Stimulated activated CD8-positive, alpha-beta memory T cell treated with anti-CD3 and anti-CD28 coated beads, Interleukin-15, amount 100 ng/mL, for 48 hours (primary cell): ENCODE measurements around the gene EPB41L4A.
A peak's percentile ranks its signal among the peaks of the same experiment; 100 is the strongest.
"Not testable (repeated sequence)": the region's sequence is repeated elsewhere in the genome, so short reads cannot be mapped to it uniquely, and the experiment has no call there.

Experiments used
- DNase-seq, 2 donors: peaks; one replicate each; pipeline ENCODE4 v3.0.0-alpha.2; 2020; ENCODE audit warnings: low read depth in 2 of 2

The EPB41L4A gene, protein sequence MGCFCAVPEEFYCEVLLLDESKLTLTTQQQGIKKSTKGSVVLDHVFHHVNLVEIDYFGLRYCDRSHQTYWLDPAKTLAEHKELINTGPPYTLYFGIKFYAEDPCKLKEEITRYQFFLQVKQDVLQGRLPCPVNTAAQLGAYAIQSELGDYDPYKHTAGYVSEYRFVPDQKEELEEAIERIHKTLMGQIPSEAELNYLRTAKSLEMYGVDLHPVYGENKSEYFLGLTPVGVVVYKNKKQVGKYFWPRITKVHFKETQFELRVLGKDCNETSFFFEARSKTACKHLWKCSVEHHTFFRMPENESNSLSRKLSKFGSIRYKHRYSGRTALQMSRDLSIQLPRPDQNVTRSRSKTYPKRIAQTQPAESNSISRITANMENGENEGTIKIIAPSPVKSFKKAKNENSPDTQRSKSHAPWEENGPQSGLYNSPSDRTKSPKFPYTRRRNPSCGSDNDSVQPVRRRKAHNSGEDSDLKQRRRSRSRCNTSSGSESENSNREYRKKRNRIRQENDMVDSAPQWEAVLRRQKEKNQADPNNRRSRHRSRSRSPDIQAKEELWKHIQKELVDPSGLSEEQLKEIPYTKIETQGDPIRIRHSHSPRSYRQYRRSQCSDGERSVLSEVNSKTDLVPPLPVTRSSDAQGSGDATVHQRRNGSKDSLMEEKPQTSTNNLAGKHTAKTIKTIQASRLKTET

DNA sequence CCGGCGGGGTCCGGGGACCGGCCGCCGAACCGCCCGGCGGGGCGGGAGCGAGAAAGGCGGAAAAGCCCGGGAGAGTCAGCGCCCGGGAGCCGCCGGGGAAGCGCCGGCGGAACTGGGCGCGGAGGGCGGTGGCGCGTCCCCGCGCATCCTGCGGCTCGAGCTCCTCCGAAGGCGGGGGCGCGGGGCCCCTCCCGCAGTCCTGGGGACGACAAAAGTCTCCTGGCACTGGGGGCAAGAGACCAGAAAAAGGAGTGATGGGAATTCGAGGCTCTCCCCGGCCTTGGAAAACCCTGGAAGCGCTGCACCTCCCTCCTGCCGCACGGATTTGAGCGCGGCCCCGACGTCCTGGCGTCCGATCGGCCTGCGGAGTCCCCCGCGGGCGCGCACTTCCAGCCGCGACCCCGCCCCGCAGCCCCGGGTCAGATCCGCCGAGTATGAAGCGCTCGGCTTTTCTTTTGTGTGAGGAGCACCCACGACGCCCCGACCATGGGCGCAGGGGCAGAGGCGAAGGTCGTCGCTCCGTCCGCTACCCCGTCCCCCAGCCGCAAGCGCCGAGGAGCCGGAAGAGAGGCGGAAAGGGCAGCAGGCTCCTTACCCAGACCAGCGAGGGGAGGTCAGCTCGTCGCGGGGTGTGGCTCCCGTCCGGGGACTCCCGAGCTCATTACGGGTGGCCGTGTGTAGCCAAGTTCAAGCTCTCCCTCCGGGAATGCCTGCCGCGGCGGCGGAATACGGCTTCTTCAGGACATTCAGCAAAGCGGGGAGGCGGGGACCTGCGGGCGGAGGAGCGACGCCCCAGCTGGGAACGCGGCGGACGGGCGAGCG is at the start of gene EPB41L4A:
TSS of gene EPB41L4A (minus strand) at position 114 of the 822 bp plus-strand sequence. CDS start 238 bp downstream, outside the sequence.
- DNase-seq: no peak

DNA sequence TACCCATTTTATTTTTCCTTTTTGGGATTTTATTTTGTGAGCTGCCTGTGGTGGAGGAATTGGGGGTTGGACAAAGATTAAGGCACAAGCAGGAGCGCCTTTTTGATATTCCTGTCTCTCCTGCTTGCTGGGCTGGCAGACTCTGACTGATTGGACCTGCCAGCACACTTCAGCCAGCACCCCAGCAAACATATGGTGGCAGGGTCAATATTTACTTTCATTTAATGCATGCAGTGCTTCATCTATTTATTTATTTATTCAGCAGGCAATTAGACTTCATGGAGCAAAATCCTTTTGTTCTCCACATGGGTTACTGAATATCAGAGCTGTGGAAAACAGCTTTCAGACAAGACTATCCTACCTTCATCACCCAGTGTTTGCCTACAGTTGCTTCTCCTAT is 48.4 kb upstream of the EPB41L4A start:
- DNase-seq: no peak

DNA sequence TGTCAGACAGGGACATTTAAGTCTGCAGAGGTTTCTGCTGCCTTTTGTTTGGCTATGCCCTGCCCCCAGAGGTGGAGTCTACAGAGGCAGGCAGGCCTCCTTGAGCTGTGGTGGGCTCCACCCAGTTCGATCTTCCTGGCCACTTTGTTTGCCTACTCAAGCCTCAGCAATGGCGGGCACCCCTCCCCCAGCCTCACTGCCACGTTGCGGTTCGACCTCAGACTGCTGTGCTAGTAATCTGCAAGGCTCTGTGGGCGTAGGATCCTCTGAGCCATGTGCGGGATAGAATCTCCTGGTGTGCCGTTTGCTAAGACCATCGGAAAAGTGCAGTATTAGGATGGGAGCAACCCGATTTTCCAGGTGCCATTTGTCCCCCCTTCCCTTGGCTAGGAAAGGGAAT is 47.2 kb upstream of the EPB41L4A start:
- not testable (repeated sequence) for DNase-seq

DNA sequence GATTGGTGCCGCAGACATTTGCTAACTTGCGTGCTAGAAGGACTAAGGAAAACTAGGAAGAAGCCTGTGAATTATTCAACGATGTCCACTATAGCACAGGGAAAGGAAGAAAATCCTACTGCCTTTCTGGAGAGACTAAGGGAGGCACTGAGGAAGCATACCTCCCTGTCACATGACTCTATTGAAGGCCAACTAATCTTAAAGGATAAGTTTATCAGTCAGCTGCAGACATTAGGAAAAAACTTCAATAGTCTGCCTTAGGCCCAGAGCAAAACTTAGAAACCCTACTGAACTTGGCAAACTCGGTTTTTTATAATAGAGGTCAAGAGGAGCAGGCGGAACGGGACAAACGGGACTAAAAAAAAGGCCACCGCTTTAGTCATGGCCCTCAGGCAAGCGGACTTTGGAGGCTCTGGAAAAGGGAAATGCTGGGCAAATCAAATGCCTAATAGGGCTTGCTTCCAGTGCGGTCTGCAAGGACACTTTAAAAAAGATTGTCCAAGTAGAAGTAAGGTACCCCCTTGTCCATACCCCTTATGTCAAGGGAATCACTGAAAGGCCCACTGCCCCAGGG is 28.2 kb upstream of the EPB41L4A start:
- not testable (repeated sequence) for DNase-seq

DNA sequence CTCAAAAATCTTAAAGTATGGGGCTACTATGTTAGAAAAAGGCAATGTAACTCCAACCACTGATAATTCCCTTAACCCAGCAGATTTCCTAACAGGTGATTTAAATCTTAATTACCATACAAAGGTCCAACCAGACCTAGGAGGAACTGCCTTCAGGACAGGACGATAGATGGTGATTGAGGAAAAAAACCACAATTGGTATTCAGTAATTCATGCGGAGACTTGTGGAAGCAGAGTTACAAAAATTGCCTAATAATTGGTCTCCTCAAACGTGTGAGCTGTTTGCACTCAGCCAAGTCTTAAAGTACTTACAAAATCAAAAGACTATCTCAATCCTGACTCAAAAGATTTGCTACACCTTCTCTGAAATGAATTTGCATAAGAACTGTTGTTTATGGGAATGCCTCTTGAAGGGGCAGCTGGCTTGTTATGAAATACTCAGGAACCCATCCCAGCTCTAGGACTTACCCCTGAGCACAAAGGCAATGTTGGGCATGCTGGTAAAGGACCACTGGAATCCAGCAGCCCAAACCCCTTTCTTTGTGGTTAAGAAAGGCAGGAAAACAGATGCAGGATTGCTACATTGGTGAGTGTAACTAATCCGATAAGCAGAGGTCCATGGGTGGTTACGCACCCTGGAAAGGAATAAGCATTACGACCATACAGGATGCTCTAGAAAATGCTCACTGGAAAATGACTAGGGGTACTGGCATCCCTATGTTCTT is 26.7 kb upstream of the EPB41L4A start:
- DNase-seq: no peak

DNA sequence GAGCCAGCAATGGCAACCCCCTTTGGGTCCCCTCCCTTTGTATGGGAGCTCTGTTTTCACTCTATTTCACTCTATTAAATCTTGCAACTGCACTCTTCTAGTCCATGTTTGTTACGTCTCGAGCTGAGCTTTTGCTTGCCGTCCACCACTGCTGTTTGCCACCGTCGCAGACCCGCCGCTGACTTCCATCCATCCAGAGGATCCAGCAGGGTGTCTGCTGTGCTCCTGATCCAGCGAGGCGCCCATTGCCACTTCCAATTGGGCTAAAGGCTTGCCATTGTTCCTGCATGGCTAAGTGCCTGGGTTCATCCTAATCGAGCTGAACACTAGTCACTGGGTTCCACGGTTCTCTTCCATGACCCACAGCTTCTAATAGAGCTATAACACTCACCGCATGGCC is 24.9 kb upstream of the EPB41L4A start:
- DNase-seq: not testable (repeated sequence)

DNA sequence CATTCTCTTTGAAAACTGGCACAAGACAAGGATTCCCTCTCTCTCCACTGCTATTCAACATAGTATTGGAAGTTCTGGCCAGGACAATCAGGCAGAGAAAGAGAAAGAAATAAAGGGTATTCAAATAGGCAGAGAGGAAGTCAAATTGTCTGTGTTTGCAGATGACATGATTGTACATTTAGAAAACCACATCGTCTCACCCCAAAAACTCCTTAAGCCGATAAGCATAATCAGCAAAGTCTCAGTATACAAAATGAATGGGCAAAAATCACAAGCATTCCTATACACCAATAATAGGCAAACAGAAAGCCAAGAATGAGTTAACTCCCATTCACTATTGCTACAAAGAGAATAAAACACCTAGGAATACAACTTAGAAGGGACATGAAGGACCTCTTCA is 21.0 kb upstream of the EPB41L4A start:
- no peak for DNase-seq

DNA sequence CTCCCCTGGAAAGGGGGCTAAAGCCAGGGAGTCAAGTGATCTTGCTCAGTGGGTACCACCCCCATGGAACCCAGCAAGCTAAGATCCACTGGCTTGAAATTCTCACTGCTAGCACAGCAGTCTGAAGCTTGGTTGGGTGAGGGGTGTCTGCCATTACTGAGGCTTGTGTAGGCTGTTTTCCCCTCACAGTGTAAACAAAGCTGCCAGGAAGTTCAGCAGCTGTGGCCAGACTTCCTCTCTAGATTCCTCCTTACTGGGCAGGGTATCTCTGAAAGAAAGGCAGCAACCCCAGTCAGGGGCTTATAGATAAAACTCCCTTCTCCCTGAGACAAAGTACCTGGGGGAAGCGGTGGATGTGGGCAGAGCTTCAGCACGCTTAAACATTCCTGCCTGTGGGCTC is 17.1 kb upstream of the EPB41L4A start:
- DNase-seq: no peak

DNA sequence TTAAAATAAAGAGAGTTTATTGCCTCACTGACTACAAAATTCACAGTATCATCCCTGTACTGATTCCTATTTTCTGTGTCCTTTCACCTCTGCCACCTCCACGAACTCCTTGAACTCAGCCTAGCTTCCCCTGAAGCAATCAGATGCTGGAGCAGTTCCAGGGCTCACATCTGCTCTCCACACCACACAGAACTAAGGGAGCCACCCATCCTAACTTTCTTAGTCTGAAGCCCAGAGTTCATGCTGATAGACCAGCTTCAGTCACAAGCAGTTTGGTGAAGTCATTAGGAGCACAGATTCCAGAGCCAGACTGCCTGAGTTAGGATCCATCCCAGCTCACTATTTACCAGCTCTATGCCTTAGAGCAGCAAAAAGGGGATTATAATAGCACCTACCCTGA is 15.6 kb upstream of the EPB41L4A start:
- no peak for DNase-seq

DNA sequence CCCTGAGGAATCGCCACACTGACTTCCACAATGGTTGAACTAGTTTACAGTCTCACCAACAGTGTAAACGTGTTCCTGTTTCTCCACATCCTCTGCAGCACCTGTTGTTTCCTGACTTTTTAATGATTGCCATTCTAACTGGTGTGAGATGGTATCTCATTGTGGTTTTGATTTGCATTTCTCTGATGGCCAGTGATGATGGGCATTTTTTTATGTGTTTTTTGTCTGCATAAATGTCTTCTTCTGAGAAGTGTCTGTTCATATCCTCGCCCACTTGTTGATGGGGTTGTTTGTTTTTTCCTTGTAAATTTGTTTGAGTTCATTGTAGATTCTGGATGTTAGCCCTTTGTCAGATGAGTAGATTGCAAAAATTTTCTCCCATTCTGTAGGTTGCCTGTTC is 7.1 kb upstream of the EPB41L4A start:
- DNase-seq: not testable (repeated sequence)

DNA sequence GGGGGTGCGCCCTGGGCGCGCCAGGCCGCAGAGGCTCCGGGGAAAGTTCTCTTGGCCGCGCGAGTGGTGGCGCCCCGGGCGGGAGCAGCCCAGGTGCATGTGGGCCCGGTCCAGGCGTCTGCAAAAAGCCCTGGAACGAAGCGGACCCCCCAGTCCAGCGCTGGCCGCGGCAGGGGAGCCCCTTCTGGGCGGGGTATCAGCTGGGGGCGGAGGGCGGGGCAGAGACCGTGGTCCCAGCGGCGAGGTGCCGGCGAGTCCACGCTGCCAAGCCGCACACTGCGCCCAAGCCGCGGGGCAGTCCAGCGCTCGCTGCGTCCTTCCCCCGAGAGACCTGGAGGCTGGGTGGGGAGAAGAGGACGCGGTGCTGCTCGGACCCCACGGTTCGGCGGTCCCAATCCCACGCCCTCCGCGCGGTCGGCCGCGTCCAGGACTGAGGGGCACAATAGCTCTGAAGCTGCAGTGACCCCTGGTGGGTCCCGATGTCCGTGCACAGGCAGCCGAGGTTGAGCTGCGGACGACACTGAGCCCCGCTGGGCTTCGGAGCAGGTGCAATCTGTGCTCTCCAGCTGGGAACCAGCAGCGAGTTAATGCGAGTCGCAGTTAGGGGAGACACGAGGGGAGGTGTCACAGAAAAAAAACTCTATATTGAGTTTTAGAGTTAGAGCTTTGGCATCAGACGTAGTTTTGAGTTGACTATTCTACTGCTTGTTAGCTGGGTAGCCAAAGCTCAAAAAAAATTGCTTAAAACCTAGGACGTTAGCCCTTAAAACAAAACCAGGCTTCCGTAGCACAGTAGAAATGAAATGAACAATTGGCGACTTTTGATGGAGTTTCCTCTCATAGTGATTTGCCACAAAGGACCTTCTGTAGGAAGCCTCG is 1.1 kb upstream of the EPB41L4A start:
- DNase-seq: peak; percentile 27 to 34

DNA sequence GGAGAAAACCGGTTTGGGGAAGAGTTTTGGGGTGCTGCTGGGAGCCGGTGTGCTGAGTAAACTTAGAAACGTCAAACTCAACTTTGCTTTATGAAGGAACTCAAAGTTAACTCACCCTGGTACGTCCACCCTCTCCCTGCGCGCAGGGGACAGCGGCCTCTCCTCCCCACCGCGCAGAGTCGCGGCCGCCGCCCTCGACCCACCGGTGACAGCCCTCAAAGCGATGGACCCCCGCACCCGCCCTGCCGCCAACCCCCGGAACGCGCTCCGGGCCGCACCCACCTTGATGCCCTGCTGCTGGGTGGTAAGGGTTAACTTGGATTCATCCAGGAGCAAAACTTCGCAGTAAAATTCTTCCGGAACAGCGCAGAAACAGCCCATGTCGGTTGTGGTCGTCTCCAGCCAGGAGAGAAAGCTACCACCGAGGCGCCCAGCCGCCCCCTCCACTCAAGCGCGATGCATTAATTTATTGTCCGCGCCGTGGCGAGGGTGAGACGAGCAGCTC is 366 bp downstream of the EPB41L4A start:
- DNase-seq: no peak

DNA sequence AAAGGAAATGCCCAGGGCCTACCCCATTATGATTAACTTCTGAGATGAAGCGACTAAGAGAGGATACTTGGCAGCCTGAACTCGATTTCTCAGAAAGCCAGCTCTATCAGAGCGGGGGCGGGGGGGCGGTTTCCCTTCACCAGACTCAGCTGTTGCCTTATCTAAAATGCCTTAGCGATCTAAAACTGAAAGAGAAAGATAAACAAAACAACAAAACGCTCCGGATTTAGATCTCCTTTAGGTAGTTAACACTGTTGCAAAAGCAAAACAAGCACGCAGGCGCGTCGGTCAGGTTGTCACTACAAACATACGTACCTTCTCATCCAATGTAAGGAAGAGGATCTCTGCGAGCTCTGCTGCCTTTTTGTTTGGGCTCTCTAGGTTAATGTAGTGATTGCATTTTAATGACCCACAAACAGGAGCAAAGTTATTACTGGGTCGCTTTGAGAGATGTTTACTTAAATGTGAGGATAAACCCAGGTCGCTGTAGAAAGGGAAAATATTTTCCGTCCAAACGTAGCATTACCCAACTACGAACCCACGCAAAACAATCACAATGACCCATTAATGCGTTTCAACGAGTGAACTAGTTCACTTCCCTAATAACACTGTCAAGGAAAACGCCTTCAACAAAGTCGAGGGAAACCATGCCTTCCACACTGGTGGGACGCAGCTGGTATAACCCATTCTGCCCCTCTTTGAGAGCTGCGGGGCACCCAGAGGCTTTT is 982 bp downstream of the EPB41L4A start:
- peak; percentile 38 to 45 for DNase-seq

DNA sequence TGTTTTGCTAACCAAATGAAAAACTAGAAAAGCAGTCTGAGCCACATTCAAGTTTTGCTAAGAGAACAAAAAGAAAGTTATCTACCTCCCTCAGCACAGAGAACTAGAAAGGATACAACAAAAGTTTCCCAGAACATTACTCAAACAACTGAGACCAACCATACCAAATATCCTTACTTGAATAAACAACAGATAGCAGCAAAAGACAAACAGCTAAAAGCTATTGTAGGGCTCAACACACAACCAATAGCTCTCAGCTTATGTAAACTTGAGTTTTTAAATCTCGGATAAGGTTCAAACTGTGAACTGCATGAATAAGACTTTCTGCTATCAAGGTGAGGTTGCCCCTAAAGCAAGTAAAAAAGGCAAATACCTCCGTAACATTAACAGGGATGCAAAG is 3.5 kb downstream of the EPB41L4A start:
- no peak for DNase-seq

DNA sequence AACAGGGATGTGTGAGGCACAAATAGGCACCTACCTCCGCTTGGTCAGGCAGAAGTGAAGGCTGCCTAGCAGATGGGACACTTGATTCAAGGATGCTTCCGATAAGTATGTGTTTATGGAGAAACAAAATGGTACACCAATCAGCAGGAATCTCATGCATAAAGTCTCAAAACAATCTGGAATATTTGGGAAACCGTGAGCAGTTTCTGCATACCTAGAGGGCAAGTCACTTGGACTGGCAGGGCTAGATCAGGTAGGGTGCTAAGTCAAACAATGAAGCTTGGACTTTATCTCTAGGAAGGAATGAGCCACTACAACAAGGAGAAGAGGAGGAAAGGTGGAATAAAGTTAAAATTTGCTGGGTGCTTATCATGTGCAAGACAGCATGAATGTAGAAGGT is 5.5 kb downstream of the EPB41L4A start:
- no peak for DNase-seq

DNA sequence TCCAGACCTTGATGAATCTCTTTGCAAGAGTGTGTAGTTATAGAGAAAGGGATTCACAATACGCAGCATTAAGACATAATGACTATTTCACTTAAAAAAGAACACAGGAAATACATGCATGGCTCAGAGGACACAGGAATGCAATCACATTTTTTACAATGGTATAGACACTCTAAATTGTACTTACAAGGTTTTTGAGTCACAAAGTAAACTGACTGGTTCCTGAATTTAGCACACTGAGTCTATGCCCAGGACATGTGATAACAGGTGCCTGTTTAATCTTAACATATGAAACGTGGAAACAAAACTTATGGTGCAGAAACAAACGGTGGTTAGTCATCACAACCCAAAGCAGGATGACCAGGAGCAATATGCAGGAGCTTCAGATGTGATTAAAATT is 6.7 kb downstream of the EPB41L4A start:
- no peak for DNase-seq

DNA sequence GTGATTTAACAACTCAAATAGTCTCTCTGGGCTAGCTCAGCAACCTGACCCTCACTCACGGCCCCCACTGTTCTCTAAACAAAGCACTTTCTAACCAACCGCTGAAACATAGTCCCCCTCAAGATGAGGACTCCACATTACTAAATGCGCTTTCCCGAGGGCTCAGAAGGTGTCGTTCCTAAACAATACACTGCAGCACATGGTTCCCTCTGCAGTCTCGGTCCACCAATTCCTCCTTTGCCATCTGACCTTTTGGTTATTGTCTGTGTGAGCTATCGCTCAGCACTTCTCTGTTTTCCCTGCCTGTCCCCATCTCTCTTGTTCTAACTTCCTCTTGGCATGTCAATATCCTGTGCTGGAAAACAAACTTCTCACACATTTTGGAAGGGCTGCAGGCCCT is 7.2 kb downstream of the EPB41L4A start:
- DNase-seq: no peak

DNA sequence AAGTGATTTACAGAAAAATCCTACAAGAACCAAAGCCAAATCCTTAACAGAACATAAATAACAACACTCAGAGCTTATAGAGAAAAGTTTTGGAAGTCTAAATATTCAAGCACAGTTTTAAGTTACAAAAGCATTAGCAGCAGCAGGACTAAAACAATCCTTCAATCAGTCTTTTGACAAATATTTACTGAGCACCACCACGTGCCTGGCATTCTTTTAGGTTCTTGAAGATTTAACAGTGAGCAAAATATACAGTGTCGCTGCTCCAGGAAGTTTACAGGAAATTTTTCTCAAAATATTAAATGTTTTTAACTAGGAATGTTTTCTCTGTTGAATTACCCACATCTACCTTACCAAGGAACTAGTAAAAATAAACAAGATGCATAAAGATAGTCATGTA is 11.4 kb downstream of the EPB41L4A start:
- no peak for DNase-seq

DNA sequence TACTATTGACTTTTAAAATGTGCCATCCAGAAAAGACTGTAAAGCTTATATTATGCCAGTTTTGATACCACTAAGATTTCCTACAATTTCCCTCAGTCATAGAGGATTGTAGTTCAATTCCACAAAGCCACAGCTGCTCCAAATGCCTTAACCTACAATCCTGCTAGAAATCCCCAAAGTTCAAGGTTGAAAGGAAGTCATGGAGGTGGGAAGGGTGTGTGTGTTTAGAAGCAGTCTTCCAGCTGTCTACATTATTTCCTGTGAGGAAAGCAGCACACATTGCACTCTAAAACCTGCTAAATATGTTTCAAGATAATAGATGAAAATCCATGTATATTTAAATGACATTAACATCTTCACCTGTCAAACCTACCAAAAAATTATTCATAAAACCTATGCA is 11.8 kb downstream of the EPB41L4A start:
- DNase-seq: no peak
